ENCODE data around the gene CELSR2.

- TF ChIP-seq CTCF (IDR thresholded peaks at IDR 0.05) (no peak), POLR2A (IDR thresholded peaks at IDR 0.05) (no peak)
Measured at GRCh38 chr1:109265016-109265415, 15.7 kb downstream of the CELSR2 start.

All from right lobe of liver (tissue), 4 donors.